Lower leg skin (tissue), 4 donors: ENCODE data around the gene MOB1A. TPM values are rescaled to one million over a fixed set of nuclear protein-coding genes. Genes with fewer than 3 reads are reported as not detected.

Experiments used
- DNase-seq, 2 donors: peaks; one replicate each; pipeline ENCODE4 v3.0.0-alpha.2; 2019; ENCODE audit warnings: low spot score in 2 of 2
- H3K4me3 ChIP-seq: fragments of 200-600 bp; sonication (generic); 2 replicates; pipeline ENCODE4 v1.5.1; 2017; ENCODE audit warnings: mild to moderate bottlenecking, low read depth; ENCODE audit not compliant: poor library complexity, severe bottlenecking
- CTCF ChIP-seq, 3 donors: fragments of 450-650 bp; IDR thresholded peaks; one replicate each; pipeline ENCODE4 v1.5.1; 2016; ENCODE audit warnings: antibody characterized with exemption in 3 of 3, mild to moderate bottlenecking in 3 of 3, moderate library complexity in 2 of 3
- POLR2A ChIP-seq, 2 donors: fragments of 450-650 bp; IDR thresholded peaks; one replicate each; pipeline ENCODE4 v1.6.1; 2016 to 2017; ENCODE audit warnings: antibody characterized with exemption in 2 of 2, mild to moderate bottlenecking in 1 of 2, moderate library complexity in 1 of 2
- WGBS, 2 donors: methylation state at CpG; one replicate each; pipeline ENCODE4 v1.1.5; 2018; 5-methylcytosine and 5-hydroxymethylcytosine counted together
- intact Hi-C: fragments of 100-400 bp; cut with DNase I; formaldehyde crosslinking; loops from one replicate; pipeline ENCODE4 v1.15.0; 2023; ENCODE audit warnings: low total_unique reads
- total RNA-seq, 4 donors: library from RNA; depleted of rRNA; stranded (reverse); fragments of >200 nt; gene quantifications; one replicate each; pipeline ENCODE4 v1.1.0, GENCODE V29; 2016

The MOB1A gene
- total RNA-seq, 4 donors from 2014 or later: 62.7 to 90.8 (median 76.6) TPM

GRCh38 chr2:74201596-74201995, 22.9 kb upstream of the MOB1A start:
- TF ChIP-seq POLR2A (IDR thresholded peaks at IDR 0.05): no peak
- no peak for TF ChIP-seq CTCF (IDR thresholded peaks at IDR 0.05)
- H3K4me3 ChIP-seq: no peak overlapping the region
- 26 to 31% methylated on average over 1 of the region's 1 CpG for WGBS, 2 donors
- no peak for DNase-seq
- intact Hi-C loops: no loop called here

- TF ChIP-seq POLR2A (IDR thresholded peaks at IDR 0.05) (no peak), CTCF (IDR thresholded peaks at IDR 0.05) (no peak)
- 82% methylated on average over 3 of the region's 3 CpGs for WGBS, 2 donors
- intact Hi-C loops: no loop called here
- DNase-seq: no peak
- H3K4me3 ChIP-seq: no peak overlapping the region
These were observed 22.5 kb upstream of the MOB1A start for GRCh38 chr2:74201196-74201595.

GRCh38 chr2:74199871-74200305, 21.2 kb upstream of the MOB1A start:
- 54 to 56% methylated on average over 8 of the region's 8 CpGs for WGBS, 2 donors
- intact Hi-C loops: no loop called here
- TF ChIP-seq POLR2A (IDR thresholded peaks at IDR 0.05) (no peak), CTCF (IDR thresholded peaks at IDR 0.05) (no peak)
- no peak for DNase-seq
- H3K4me3 ChIP-seq: no peak overlapping the region

GRCh38 chr2:74199275-74199701, 20.6 kb upstream of the MOB1A start:
- DNase-seq: no peak
- whole genome bisulfite sequencing, 2 donors: 13 to 15% methylated on average over 19 to 20 of the region's 20 CpGs

GRCh38 chr2:74198461-74199274, 20.0 kb upstream of the MOB1A start, which contains the start of gene MTHFD2:
Gene MTHFD2, plus strand, starts transcription at chr2:74198615. Its CDS starts 27 bp downstream, at chr2:74198642.
- peak within 1 kb of the TSS; percentile 58 for H3K4me3 ChIP-seq
- TF ChIP-seq POLR2A (IDR thresholded peaks at IDR 0.05): no peak
- no peak for TF ChIP-seq CTCF (IDR thresholded peaks at IDR 0.05)
- intact Hi-C loops: no loop called here
- peak; percentile 84 to 97 for DNase-seq
- WGBS, 2 donors: 0 to 1% methylated on average over 25 to 69 of the region's 96 CpGs

More at GRCh38 chr2:74199275-74199701, 20.6 kb upstream of the MOB1A start:
- intact Hi-C loops: no loop called here
- TF ChIP-seq CTCF (IDR thresholded peaks at IDR 0.05) (no peak), POLR2A (IDR thresholded peaks at IDR 0.05) (no peak)
- peak overlapping the region; percentile 58 for H3K4me3 ChIP-seq
